Natural killer cell (primary cell): ENCODE measurements around the gene ZSCAN16. TPM values are rescaled to one million over a fixed set of nuclear protein-coding genes. Genes with fewer than 3 reads are reported as not detected.
A peak's percentile ranks its signal among the peaks of the same experiment; 100 is the strongest.

ENCODE experiments used
- ATAC-seq, 3 donors: fragments of 150-1000 bp in 2 of 3; fragments of 200-7000 bp in 1 of 3; cut with Tn5 transposase; 1 replicate in 1 of 3; 2 replicates in 2 of 3; pipeline ENCODE4 v1.10.0; 2021; ENCODE audit warnings: mild to moderate bottlenecking in 2 of 3, moderate library complexity in 2 of 3
- DNase-seq, 2 donors: peaks; one replicate each; pipeline versions ENCODE4 v3.0.0 to v3.0.0-alpha.2; 2013 to 2021; ENCODE audit warnings: mixed read lengths in 1 of 2
- H3K27ac ChIP-seq: one replicate; pipeline ENCODE4 v1.5.1; 2013; ENCODE audit warnings: mild to moderate bottlenecking, low read length
- H3K27me3 ChIP-seq: one replicate; pipeline ENCODE4 v1.6.1; 2013; ENCODE audit warnings: low read length; ENCODE audit not compliant: control insufficient read depth, insufficient read depth
- H3K36me3 ChIP-seq: one replicate; pipeline ENCODE4 v1.6.1; 2013; ENCODE audit warnings: low read length; ENCODE audit not compliant: control insufficient read depth, insufficient read depth
- H3K4me1 ChIP-seq: one replicate; pipeline ENCODE4 v1.6.1; 2013; ENCODE audit warnings: low read length; ENCODE audit not compliant: control insufficient read depth, insufficient read depth
- H3K4me3 ChIP-seq: one replicate; pipeline ENCODE4 v1.5.1; 2013; ENCODE audit warnings: low read length
- H3K9me3 ChIP-seq: one replicate; pipeline ENCODE4 v1.6.1; 2013; ENCODE audit warnings: low read length; ENCODE audit not compliant: control insufficient read depth, insufficient read depth
- H3K27ac Mint-ChIP-seq, 2 donors: one replicate each; pipeline ENCODE4 v1.8.0; 2022; ENCODE audit warnings: mild to moderate bottlenecking in 2 of 2, mixed read lengths in 2 of 2, moderate library complexity in 1 of 2
- H3K27me3 Mint-ChIP-seq, 2 donors: one replicate each; pipeline ENCODE4 v1.8.0; 2022; ENCODE audit warnings: low read depth in 2 of 2, mixed read lengths in 2 of 2
- H3K36me3 Mint-ChIP-seq: one replicate; pipeline ENCODE4 v1.8.0; 2022; ENCODE audit warnings: mixed read lengths
- H3K4me1 Mint-ChIP-seq, 2 donors: one replicate each; pipeline ENCODE4 v1.8.0; 2022; ENCODE audit warnings: mixed read lengths in 2 of 2
- H3K4me3 Mint-ChIP-seq: one replicate; pipeline ENCODE4 v1.8.0; 2022; ENCODE audit warnings: mild to moderate bottlenecking, moderate library complexity, mixed read lengths
- H3K9me3 Mint-ChIP-seq, 2 donors: one replicate each; pipeline ENCODE4 v1.8.0; 2022; ENCODE audit warnings: mixed read lengths in 2 of 2
- CTCF ChIP-seq: fragments of 200-600 bp; IDR thresholded peaks from one replicate; pipeline ENCODE4 v1.8.0; 2022; ENCODE audit warnings: antibody characterized with exemption
- WGBS: methylation state at CpG from one replicate; pipeline ENCODE4 v1.1.7; 2013; ENCODE audit warnings: missing lambda C conversion rate; ENCODE audit not compliant: insufficient coverage; 5-methylcytosine and 5-hydroxymethylcytosine counted together
- intact Hi-C: fragments of 100-400 bp; cut with micrococcal nuclease; formaldehyde crosslinking; loops from one replicate; pipeline ENCODE4 v1.14.2; 2022
- total RNA-seq, 4 donors: library from RNA; stranded (reverse); fragments of 120-200 nt in 1 of 4; gene quantifications; one replicate each; pipeline versions ENCODE4 v1.2.3 to v1.2.4, GENCODE V29; 2013 to 2022

Gene ZSCAN16
- total RNA-seq, 3 donors from 2014 or later (not counting 1 experiment from before 2014, with no cell fraction given), result 7.7 to 9.1 (median 7.8) TPM

DNA sequence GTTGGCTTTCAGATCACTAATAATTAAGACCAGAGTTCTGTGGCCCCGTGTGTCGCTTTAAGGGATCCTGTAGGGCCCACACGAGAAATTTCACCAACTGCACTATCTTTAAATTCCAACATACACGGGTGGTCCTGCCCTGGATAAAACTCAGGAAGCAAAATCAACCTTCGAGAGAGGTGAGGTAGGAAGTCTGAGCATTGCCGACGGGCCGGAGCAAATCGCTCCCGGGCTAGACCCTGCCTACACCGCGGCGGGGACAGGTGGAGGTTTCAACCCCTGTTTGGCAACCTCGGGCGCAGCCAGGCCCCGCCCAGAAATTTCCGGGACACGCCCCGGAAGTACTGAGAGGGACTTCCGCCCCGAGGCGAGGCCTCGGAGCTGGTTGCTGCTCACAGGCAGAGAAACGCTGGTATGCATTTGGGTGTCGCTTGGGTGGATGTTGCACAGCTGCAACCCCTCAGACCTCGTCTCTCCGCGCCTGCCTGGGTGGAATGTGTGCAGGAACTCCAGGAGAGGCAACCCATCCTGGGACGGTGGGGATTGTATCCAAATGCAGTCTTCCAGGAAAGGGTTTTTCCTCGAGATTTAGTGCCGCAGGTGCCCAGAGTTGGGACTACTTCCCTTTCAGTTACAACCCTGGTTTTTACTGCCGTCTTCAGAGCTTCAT lies 37.1 kb downstream of the ZSCAN16 start:
- peaks cover 18% of the 10 kb centered on the region for H3K36me3 Mint-ChIP-seq
- H3K27ac Mint-ChIP-seq, result peak overlapping the region; percentile 59 to 65
- Histone ChIP-seq H3K27ac (no peak overlapping the region), H3K4me1 (peaks cover 8% of the 10 kb centered on the region), H3K27me3 (no peaks in the 10 kb centered on the region), H3K36me3 (peaks cover 4% of the 10 kb centered on the region), H3K9me3 (no peaks in the 10 kb centered on the region), H3K4me3 (peak overlapping the region; percentile 46)
- H3K4me1 Mint-ChIP-seq, result peaks cover 15 to 17% of the 10 kb centered on the region in 2 donors
- H3K4me3 Mint-ChIP-seq, result peak overlapping the region; percentile 84
- intact Hi-C loops, result no loop called here
- ATAC-seq (peak; percentile 85 to 98 (median 97)), DNase-seq (peak; percentile 75 to 87)
- H3K9me3 Mint-ChIP-seq, result peaks cover 0 to 3% of the 10 kb centered on the region in 2 donors
- TF ChIP-seq CTCF, result no peak
- 17% methylated on average over 32 of the region's 32 CpGs for WGBS
- peaks cover 8 to 15% of the 10 kb centered on the region in 2 donors for H3K27me3 Mint-ChIP-seq

DNA sequence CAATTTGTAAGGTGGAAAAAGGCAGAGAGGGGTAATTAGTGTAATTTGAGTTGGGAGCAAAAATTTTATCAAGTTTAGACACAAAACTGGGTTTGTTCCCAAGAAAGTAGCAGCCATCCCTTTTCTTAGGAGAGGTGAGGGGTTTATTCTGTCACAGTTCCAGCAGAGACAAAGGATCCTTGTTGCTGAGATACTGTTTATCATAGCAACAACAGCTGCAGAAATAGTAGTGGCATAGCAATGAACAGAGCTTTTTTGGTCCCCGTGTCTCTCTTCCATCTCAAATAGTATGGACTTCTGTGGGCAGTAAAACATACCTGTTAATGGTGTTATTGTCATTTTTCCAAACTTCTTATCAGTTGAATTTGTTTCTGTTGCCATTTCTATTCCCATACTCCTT lies 41.2 kb downstream of the ZSCAN16 start:
- Histone ChIP-seq H3K4me1 (peaks cover 8% of the 10 kb centered on the region), H3K27me3 (no peaks in the 10 kb centered on the region), H3K27ac (no peak overlapping the region), H3K9me3 (no peaks in the 10 kb centered on the region), H3K36me3 (no peaks in the 10 kb centered on the region), H3K4me3 (no peak overlapping the region)
- intact Hi-C loops, result no loop called here
- no peak for ATAC-seq
- WGBS, result 100% methylated on average over 1 of the region's 1 CpG
- no peak overlapping the region for H3K27ac Mint-ChIP-seq
- no peak for TF ChIP-seq CTCF
- no peak overlapping the region for H3K4me3 Mint-ChIP-seq
- H3K9me3 Mint-ChIP-seq, result peaks cover 0 to 3% of the 10 kb centered on the region in 2 donors
- peaks cover 15 to 17% of the 10 kb centered on the region in 2 donors for H3K4me1 Mint-ChIP-seq
- DNase-seq, result no peak
- H3K36me3 Mint-ChIP-seq, result peaks cover 8% of the 10 kb centered on the region
- peaks cover 8 to 28% of the 10 kb centered on the region in 2 donors for H3K27me3 Mint-ChIP-seq

DNA sequence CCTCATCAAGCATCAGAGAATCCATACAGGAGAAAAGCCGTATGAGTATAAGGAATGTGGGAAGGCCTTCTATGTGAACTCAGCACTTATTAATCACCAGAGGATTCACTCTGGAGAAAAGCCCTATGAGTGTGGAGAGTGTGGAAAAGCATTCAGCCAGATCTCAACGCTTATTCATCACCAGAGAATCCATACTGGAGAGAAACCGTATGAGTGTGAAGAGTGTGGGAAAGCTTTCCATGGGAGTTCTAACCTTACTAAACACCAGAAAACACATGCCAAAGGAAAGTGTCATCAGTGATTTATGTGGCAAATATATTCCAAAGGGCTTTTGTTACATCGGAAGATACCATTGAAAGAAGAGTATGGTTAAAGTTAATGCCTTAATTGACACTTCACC lies 42.7 kb downstream of the ZSCAN16 start:
- Histone ChIP-seq H3K4me1 (no peaks in the 10 kb centered on the region), H3K27ac (no peak overlapping the region), H3K27me3 (no peaks in the 10 kb centered on the region), H3K36me3 (no peaks in the 10 kb centered on the region), H3K4me3 (no peak overlapping the region), H3K9me3 (no peaks in the 10 kb centered on the region)
- Mint-ChIP-seq H3K4me1 (peaks cover 4% of the 10 kb centered on the region in 2 donors), H3K27me3 (peaks cover 8 to 28% of the 10 kb centered on the region in 2 donors), H3K27ac (no peak overlapping the region), H3K4me3 (no peak overlapping the region), H3K9me3 (peaks cover 0 to 3% of the 10 kb centered on the region in 2 donors), H3K36me3 (peaks cover 6% of the 10 kb centered on the region)
- intact Hi-C loops, result no loop called here
- WGBS, result 80% methylated on average over 1 of the region's 4 CpGs
- DNase-seq, result no peak
- no peak for TF ChIP-seq CTCF
- no peak for ATAC-seq

DNA sequence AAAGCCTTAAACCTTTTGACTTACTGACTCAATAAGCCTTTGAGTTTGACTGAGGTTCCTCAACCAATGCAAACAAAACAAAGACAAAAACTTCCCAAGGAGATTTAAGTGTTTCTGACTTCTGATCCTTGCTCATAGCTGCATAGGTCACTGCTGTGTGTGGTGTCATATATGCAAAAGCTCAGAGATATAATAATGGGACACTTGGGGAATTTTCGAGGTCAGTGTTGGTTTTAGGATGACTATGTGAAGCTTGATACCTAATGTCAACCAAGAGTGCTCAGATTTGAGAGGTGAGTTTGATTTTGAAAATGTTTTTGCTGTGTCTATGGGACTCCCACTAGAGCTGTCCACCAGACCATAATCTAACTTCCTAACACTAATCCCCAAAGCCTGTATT lies 43.5 kb downstream of the ZSCAN16 start:
- Mint-ChIP-seq H3K4me1 (no peaks in the 10 kb centered on the region), H3K9me3 (no peaks in the 10 kb centered on the region), H3K4me3 (no peak overlapping the region), H3K36me3 (no peaks in the 10 kb centered on the region), H3K27ac (no peak overlapping the region), H3K27me3 (peaks cover 8 to 28% of the 10 kb centered on the region in 2 donors)
- WGBS, result 71% methylated on average over 1 of the region's 1 CpG
- no peak overlapping the region for H3K27ac ChIP-seq
- H3K4me1 ChIP-seq, result no peaks in the 10 kb centered on the region
- DNase-seq (no peak), ATAC-seq (no peak)
- H3K36me3 ChIP-seq, result no peaks in the 10 kb centered on the region
- intact Hi-C loops, result no loop called here
- H3K4me3 ChIP-seq, result no peak overlapping the region
- TF ChIP-seq CTCF, result no peak
- H3K27me3 ChIP-seq, result no peaks in the 10 kb centered on the region
- no peaks in the 10 kb centered on the region for H3K9me3 ChIP-seq
